A673 (cell line): Measurements from ENCODE around the gene CTDSP1.

Experiments
- CTCF ChIP-seq: fragments of 300-800, 200-600 bp; sonication (generic); conservative IDR thresholded peaks from 2 replicates; pipeline ENCODE4 v1.5.1; 2017; ENCODE audit warnings: low read depth, mild to moderate bottlenecking, antibody characterized with exemption, low read length, moderate library complexity, mixed read lengths
- EZH2 ChIP-seq: fragments of 200-600 bp; sonication (generic); IDR thresholded peaks from 2 replicates; pipeline ENCODE4 v1.6.1; 2017; ENCODE audit warnings: borderline replicate concordance, low read depth, mild to moderate bottlenecking, mixed read lengths, antibody characterized with exemption, low read length; ENCODE audit not compliant: poor library complexity, severe bottlenecking

GRCh38 chr2:218397820-218398436 lies 1.7 kb upstream of the CTDSP1 start:
- TF ChIP-seq CTCF = no peak
- TF ChIP-seq EZH2 = no peak
